GM18520 (cell line): ENCODE results near the gene LRIG3.
"Not testable (repeated sequence)": the region's sequence is repeated elsewhere in the genome, so short reads cannot be mapped to it uniquely, and the experiment has no call there.

Experiments
- ATAC-seq: cut with Tn5 transposase; IDR thresholded peaks from one replicate; pipeline ENCODE4 v1.9.1; 2021; ENCODE audit not compliant: unreplicated experiment

LRIG3 gene

GRCh38 chr12:58858030-58858429, 62.3 kb downstream of the LRIG3 start:
- no peak for ATAC-seq

DNA sequence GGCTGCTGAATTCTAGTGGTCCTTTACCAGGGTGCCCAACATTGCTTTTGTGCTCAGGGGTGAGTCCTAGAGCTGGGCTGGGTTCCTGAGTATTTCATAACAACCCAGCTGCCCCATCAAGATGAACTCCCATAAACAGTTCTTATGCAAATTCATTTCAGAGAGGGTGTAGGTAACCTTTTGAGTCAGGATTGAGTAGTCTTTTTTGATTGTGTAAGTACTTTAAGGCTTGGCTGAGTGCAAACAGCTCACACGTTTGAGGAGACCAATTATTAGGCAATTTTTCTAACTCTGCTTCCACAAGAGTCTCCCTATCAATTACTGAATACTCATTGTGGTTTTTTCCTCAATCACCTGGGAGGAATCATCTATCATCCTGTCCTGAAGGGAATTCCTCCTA, 63.1 kb downstream of the LRIG3 start:
- not testable (repeated sequence) for ATAC-seq

- not testable (repeated sequence) for ATAC-seq
Measured at GRCh38 chr12:58855630-58856029, 64.7 kb downstream of the LRIG3 start.

DNA sequence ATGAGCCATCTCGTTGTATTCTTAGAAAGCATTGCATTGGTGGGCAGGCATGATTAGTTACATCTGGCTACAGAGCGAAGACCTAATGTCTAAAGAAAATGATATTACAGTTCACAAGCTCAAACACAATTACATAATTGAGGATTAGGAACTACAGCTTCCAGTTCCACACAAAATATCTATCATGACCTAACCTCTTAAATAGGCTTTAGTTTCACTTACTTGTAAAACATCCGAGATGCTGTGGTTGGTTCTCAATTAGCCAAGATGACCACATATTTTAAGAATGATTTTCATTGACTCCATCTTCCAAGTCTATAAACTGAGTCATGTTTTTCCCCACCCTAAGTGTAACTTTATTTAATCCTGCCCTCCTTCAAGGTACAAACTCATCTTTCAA, 69.5 kb downstream of the LRIG3 start:
- no peak for ATAC-seq

DNA sequence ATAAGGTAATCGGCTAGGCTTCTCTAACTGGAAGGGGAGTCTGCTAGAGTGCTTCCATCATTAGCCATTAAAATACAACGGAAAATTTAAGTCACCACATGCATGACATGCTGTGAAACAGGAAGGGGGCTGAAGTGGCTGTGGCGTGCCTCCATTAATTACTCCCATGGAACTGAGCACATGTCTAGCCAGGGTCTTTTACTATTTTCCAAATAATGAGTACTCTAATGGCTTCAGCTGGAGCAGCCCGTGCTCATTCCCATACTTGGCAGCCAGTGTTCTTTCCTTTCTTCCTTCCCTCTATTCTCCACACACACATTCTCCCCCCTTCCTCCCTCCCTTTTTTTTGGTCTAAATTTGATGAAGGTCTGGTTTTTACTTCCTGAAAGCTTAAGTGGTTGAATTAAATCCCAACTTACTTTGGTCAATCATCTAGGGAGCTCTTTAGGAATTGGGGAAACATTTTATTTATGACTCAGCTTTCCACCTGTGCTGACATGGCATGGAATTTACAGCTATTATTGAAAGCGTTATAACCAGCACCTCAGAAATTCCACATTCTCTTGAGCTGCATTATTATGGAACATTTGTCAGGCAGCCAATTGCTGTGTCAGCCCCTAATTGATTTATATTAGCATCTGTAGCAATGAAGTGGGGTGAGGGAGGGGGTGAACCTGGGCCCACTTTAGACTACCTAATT, 72.3 kb downstream of the LRIG3 start:
- no peak for ATAC-seq

DNA sequence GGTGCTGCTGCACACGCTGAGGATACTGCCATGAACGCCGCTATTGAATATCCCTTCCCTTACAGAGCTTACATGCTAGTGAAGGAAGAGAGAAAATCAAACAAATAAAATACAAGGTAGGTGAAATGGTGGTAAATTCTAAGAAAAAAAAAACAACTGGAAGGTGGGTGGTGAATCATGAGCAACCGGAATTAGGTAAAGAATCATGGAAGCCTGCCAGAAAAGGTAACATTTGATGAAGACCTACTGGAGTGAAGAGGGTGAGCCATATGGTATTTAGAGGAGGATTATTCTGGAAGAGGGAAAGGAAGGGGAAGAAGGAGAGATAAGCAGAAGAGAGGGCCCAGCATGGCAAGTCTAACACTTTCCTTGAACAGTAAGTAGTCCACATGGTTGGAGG, 76.1 kb downstream of the LRIG3 start:
- ATAC-seq = no peak

DNA sequence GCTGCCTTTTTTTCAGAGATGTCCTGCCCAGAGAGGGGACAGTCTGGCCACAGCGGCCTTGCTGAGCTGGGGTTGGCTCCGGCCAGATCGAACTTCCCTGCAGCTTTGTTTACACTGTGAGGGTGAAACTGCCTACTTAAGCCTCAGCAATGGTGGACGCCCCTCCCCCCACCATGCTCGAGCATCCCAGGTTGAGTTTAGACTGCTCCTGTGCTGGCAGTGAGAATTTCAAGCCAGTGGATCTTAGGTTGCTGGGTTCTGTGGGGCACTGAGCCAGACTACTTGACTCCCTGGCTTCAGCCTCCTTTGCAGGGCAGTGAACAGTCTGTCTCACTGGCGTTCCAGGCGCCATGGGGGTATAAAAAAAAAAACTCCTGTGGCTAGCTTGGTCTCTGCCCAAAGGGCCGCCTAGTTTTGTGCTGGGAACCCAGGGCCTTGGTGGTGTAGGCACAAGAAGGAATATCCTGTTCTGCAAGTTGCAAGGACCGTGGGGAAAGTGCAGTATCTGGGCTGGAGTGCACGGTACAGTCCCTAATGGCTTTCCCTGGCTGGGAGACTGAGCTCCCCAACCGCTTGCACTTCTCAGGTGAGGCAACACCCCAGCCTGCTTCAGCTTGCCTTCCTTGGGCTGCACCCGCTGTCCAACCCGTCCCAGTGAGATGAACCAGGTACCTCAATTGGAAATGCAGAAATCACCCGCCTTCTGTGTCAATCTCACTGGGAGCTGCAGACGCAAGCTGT, 79.1 kb downstream of the LRIG3 start:
- ATAC-seq = no peak

DNA sequence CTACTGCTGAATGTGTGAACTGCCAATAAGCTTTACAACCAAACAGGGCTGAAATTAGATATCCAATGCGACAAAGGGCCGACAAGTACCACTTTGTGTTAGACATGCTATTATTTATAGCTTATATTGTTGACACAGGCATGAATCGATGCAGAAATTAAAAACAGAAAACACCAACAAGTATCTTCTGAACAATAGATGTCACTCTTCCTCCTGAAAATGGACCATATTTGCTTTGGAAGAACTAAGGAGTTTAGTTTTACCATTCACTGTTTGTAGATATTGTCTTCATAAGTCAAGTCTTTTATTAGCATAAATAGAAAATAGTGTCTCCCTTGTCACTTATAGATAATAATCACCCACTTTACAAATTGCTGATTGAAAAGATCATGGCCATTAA, 86.5 kb downstream of the LRIG3 start:
- ATAC-seq = no peak

GRCh38 chr12:58832920-58833319, 87.4 kb downstream of the LRIG3 start:
- no peak for ATAC-seq
